CD4-positive, alpha-beta T cell treated with Interleukin-15 for 4 hours (primary cell): ENCODE results near the gene PCDHB15.
"Not testable (repeated sequence)": the region's sequence is repeated elsewhere in the genome, so short reads cannot be mapped to it uniquely, and the experiment has no call there.

Source experiments
- DNase-seq: peaks from one replicate; pipeline ENCODE4 v3.0.0-alpha.2; 2020; ENCODE audit warnings: low spot score

Gene PCDHB15

DNA sequence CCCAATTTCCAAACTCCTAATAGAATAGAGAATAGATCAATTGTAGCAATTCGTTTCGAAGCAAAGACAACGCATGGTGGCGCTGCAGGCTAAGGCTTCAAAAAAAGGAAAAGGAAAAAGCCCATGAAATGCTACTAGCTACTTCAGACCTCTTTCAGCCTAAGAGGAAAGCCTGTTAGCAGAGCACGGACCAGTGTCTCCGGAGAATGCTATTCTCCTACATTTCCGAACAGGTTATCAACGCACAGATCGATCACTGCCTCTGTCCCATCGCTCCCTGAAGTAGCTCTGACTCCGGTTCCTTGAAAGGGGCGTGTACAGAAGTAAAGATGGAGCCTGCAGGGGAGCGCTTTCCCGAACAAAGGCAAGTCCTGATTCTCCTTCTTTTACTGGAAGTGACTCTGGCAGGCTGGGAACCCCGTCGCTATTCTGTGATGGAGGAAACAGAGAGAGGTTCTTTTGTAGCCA, at the start of gene PCDHB15:
TSS of gene PCDHB15 (plus strand) at position 146 of the 468 bp plus-strand sequence. CDS start at position 330, 184 bp downstream.
- DNase-seq: no peak

DNA sequence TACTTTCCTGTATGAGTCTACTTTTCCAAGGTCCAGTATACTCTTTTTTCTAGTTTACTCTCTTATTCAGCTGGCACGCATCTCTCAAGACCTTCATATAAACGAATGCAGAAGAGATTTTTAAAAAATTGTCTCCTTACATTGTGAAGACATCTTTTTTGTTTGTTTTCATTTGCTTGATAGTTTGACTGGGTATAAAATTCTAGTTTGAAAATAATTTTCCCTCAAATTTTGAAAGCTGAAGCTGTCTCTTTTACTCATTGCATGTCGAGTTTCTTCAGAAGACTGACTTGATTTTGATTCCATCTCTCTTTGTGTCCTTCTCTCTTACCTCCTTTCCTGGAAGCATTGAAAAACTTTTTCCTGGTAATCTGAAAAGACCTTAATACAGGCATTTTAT, 48.8 kb upstream of the PCDHB15 start:
- no peak for DNase-seq

DNA sequence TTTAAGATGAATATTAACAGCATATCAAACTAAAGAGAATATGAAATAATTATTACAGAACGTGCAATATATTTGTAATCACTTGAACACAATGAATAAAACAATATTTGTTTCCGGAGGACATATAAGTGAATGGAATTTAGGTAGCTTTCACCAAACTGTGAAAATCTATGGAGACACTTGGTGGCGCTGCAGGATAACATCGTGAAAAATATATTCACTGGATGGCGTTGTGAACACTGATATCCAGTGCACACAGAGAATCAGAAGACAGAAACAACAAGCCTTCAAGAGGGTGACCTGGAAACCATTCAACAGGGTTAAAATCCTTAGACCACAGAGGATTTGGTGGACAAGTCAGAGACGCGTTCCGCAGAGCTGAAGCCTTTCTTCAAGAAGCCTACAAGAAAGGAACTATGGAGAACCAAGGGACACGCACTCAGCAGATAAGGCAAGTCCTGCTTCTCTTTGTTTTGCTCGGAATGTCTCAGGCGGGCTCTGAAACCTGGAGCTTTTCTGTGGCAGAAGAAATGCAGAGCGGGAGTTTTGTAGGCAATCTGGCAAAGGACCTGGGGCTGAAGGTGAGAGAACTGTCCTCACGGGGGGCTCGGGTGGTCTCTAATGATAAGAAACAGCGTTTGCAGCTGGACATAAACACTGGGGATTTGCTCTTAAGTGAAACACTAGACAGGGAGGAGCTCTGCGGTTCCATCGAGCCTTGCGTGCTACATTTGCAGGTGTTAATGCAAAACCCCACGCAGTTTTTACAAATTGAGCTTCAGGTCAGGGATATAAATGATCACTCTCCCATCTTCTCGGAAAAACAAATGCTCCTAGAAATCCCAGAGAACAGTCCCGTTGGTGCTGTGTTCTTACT, 45.6 kb upstream of the PCDHB15 start, which contains the start of gene PCDHB11:
TSS of gene PCDHB11 (plus strand) at position 269 of the 877 bp plus-strand sequence. CDS start at position 417, 148 bp downstream.
- no peak for DNase-seq

DNA sequence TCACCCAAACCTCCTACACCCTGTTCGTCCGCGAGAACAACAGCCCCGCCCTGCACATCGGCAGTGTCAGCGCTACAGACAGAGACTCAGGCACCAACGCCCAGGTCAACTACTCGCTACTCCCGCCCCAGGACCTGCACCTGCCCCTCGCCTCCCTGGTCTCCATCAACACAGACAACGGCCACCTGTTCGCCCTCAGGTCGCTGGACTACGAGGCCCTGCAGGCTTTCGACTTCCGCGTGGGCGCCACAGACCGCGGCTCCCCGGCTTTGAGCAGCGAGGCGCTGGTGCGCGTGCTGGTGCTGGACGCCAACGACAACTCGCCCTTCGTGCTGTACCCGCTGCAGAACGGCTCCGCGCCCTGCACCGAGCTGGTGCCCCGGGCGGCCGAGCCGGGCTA, 44.1 kb upstream of the PCDHB15 start:
- DNase-seq: not testable (repeated sequence)

DNA sequence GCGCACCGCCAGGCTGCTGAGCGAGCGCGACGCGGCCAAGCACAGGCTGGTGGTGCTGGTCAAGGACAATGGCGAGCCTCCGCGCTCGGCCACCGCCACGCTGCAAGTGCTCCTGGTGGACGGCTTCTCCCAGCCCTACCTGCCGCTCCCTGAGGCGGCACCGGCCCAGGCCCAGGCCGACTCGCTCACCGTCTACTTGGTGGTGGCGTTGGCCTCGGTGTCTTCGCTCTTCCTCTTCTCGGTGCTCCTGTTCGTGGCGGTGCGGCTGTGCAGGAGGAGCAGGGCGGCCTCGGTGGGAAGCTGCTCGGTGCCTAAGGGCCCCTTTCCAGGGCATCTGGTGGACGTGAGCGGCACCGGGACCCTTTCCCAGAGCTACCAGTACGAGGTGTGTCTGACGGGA, 43.5 kb upstream of the PCDHB15 start:
- not testable (repeated sequence) for DNase-seq

DNA sequence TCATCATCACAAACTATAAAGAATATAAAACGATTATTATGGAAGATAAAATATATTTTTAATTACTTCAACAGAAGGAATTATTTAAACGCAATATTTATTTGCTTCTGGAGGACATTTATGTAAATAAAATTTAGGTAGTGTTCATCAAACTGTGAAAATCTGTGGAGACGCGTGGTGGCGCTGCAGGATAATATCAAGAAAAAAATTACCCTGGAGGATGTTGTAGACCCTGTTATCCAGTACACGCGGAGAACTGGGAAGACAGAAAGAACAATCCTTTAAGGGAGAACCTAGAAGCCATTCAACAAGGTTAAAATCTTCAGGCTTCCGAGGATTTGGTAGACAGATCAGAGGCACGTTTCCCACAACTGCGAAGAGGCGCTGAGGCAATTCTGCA, 36.7 kb upstream of the PCDHB15 start, which contains the start of gene PCDHB12:
TSS of gene PCDHB12 (plus strand) at position 242 of the 400 bp plus-strand sequence. CDS start 189 bp downstream, outside the sequence.
- no peak for DNase-seq

DNA sequence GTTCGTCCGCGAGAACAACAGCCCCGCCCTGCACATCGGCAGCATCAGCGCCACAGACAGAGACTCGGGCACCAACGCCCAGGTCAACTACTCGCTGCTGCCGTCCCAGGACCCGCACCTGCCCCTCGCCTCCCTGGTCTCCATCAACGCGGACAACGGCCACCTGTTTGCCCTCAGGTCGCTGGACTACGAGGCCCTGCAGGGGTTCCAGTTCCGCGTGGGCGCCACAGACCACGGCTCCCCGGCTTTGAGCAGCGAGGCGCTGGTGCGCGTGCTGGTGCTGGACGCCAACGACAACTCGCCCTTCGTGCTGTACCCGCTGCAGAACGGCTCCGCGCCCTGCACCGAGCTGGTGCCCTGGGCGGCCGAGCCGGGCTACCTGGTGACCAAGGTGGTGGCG, 34.9 kb upstream of the PCDHB15 start:
- DNase-seq: not testable (repeated sequence)

DNA sequence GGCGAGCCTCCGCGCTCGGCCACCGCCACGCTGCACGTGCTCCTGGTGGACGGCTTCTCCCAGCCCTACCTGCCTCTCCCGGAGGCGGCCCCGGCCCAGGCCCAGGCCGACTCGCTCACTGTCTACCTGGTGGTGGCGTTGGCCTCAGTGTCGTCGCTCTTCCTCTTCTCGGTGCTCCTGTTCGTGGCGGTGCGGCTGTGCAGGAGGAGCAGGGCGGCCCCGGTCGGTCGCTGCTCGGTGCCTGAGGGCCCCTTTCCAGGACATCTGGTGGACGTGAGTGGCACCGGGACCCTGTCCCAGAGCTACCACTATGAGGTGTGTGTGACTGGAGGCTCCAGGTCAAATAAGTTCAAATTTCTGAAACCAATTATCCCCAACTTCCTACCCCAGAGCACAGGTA, 34.3 kb upstream of the PCDHB15 start:
- DNase-seq: not testable (repeated sequence)

DNA sequence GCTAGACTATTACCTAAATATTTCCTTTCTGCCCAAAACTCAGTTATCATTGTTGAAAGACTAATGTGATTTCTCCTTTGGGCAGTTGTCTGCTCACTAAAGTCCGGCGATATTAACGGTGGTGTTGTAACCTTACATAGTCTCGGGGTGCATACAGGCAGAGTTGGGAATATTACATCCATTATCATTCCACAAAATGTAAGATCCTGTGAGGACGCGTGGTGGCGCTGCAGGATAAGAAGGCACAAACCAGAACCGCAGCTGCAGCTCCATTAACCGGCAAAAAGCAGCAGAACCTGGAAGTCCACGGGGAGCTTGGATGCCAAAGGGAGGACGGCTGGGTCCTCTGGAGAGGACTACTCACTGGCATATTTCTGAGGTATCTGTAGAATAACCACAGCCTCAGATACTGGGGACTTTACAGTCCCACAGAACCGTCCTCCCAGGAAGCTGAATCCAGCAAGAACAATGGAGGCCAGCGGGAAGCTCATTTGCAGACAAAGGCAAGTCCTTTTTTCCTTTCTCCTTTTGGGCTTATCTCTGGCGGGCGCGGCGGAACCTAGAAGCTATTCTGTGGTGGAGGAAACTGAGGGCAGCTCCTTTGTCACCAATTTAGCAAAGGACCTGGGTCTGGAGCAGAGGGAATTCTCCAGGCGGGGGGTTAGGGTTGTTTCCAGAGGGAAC, 31.4 kb upstream of the PCDHB15 start, which contains the start of gene PCDHB13:
TSS of gene PCDHB13 (plus strand) at position 264 of the 684 bp plus-strand sequence. CDS start at position 469, 205 bp downstream.
- DNase-seq: not testable (repeated sequence)

DNA sequence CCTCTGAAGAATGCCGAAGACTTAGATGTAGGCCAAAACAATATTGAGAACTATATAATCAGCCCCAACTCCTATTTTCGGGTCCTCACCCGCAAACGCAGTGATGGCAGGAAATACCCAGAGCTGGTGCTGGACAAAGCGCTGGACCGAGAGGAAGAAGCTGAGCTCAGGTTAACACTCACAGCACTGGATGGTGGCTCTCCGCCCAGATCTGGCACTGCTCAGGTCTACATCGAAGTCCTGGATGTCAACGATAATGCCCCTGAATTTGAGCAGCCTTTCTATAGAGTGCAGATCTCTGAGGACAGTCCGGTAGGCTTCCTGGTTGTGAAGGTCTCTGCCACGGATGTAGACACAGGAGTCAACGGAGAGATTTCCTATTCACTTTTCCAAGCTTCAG, 30.6 kb upstream of the PCDHB15 start:
- not testable (repeated sequence) for DNase-seq

DNA sequence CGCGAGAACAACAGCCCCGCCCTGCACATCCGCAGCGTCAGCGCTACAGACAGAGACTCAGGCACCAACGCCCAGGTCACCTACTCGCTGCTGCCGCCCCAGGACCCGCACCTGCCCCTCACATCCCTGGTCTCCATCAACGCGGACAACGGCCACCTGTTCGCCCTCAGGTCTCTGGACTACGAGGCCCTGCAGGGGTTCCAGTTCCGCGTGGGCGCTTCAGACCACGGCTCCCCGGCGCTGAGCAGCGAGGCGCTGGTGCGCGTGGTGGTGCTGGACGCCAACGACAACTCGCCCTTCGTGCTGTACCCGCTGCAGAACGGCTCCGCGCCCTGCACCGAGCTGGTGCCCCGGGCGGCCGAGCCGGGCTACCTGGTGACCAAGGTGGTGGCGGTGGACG, 29.7 kb upstream of the PCDHB15 start:
- DNase-seq: not testable (repeated sequence)

DNA sequence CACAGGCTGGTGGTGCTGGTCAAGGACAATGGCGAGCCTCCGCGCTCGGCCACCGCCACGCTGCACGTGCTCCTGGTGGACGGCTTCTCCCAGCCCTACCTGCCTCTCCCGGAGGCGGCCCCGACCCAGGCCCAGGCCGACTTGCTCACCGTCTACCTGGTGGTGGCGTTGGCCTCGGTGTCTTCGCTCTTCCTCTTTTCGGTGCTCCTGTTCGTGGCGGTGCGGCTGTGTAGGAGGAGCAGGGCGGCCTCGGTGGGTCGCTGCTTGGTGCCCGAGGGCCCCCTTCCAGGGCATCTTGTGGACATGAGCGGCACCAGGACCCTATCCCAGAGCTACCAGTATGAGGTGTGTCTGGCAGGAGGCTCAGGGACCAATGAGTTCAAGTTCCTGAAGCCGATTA, 29.2 kb upstream of the PCDHB15 start:
- DNase-seq: not testable (repeated sequence)

DNA sequence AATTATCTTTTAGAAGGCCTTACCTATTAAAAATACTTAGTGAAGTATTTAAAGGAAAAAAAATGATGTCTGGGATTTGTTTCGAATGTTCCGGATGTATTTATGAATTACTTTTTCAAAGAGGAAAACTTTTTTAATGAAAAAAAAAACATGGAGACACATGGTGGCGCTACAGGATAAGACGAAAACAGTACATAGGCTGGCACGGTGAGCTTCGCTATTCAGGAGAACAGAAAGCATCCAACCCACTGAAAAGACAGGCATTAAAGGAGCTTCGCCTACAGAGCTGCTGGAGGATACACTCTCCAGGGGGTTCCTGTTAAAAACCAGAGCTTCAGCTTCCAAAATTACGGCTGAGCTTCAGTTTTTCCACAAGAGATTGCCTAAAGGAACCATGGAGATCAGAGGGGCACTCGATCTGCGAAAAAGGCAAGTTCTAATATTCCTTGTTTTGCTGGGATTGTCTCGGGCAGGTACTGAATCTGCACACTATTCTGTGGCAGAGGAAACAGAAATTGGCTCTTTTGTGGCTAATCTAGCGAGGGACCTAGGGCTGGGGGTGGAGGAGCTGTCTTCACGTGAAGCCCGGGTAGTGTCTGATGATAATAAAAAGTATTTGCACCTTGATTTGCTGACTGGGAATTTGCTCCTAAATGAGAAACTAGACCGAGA, 21.9 kb upstream of the PCDHB15 start, which contains the start of gene PCDHB14:
TSS of gene PCDHB14 (plus strand) at position 232 of the 672 bp plus-strand sequence. CDS start at position 395, 163 bp downstream.
- no peak for DNase-seq

DNA sequence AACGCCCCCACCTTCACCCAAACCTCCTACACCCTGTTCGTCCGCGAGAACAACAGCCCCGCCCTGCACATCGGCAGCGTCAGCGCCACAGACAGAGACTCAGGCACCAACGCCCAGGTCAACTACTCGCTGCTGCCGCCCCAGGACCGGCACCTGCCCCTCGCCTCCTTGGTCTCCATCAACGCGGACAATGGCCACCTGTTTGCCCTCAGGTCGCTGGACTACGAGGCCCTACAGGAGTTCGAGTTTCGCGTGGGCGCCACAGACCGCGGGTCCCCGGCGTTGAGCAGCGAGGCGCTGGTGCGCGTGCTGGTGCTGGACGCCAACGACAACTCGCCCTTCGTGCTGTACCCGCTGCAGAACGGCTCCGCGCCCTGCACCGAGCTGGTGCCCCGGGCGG, 20.4 kb upstream of the PCDHB15 start:
- DNase-seq: not testable (repeated sequence)

DNA sequence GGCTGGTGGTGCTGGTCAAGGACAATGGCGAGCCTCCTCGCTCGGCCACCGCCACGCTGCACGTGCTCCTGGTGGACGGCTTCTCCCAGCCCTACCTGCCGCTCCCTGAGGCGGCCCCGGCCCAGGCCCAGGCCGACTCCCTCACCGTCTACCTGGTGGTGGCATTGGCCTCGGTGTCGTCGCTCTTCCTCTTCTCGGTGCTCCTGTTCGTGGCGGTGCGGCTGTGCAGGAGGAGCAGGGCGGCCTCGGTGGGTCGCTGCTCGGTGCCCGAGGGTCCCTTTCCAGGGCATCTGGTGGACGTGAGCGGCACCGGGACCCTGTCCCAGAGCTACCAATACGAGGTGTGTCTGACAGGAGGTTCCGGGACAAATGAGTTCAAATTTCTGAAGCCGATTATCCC, 19.8 kb upstream of the PCDHB15 start:
- DNase-seq: not testable (repeated sequence)

DNA sequence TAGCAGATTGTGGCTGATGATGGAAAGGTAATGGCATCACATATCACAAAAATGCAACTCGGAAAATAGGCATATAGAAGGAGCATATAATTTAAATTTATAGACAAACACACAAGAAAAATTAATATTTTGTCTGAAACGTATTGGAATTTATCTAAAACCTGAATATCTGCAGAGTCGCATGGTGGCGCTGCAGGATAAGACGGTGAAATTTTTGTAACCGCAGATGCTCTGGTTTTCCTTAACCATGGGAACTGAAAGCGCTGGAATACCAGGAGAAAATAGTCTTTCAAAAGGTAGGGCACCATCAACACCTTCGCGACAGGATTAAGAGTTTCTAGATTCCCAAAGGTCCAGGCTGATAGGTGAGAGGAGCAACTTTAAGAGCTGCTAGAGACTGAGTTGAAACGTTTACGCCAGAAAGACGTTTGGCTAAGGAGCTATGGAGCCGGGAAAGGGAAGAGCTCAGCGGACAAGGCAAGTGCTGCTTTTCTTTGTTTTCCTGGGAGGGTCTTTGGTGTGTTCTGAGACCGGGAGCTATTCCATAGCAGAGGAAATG, 11.0 kb upstream of the PCDHB15 start:
- no peak for DNase-seq

DNA sequence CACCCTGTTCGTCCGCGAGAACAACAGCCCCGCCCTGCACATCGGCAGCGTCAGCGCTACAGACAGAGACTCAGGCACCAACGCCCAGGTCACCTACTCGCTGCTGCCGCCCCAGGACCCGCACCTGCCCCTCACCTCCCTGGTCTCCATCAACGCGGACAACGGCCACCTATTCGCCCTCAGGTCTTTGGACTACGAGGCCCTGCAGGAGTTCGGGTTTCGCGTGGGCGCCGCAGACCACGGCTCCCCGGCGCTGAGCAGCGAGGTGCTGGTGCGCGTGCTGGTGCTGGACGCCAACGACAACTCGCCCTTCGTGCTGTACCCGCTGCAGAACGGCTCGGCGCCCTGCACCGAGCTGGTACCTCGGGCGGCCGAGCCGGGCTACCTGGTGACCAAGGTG, 9.3 kb upstream of the PCDHB15 start:
- DNase-seq: not testable (repeated sequence)

DNA sequence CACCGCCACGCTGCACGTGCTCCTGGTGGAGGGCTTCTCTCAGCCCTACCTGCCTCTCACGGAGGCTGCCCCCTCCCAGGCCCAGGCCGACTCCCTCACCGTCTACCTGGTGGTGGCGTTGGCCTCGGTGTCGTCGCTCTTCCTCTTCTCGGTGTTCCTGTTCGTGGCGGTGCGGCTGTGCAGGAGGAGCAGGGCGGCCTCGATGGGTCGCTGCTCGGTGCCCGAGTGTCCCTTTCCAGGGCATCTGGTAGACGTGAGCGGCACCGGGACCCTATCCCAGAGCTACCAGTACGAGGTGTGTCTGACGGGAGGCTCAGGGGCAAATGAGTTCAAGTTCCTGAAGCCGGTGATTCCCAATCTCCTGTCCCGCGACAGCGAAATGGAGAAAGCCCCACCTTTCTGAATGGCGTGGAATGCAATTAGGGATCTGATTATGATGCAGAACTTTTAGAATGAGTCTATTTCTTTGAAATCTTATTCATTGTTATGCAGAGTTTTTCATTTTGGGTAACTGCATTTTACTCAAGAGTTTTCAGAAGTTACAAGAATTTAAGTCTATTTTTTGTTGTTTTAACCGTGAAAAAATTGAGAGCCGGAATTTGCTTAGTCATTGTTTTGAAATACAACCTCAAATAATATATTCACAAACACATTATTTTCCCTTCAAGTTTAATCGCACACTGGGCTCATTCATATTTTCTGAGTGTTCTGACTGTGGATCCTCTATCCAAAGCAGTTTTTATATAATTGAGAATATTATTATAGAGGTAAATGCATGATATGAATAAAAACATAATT, 8.5 kb upstream of the PCDHB15 start:
- no peak for DNase-seq

DNA sequence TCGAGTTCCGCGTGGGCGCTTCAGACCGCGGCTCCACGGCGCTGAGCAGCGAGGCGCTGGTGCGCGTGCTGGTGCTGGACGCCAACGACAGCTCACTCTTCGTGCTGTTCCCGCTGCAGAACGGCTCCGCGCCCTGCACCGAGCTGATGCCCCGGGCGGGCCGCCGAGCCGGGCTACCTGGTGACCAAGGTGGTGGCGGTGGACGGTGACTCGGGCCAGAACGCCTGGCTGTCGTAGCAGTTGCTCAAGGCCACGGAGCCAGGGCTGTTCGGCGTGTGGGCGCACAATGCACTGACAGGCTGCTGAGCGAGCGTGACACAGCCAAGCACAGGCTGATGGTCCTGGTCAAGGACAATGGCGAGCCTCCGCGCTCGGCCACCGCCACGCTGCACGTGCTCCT, 3.7 kb upstream of the PCDHB15 start:
- no peak for DNase-seq

DNA sequence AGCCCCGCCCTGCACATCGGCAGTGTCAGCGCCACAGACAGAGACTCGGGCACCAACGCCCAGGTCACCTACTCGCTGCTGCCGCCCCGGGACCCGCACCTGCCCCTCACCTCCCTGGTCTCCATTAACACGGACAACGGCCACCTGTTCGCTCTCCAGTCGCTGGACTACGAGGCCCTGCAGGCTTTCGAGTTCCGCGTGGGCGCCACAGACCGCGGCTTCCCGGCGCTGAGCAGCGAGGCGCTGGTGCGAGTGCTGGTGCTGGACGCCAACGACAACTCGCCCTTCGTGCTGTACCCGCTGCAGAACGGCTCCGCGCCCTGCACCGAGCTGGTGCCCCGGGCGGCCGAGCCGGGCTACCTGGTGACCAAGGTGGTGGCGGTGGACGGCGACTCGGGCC, 1.8 kb downstream of the PCDHB15 start:
- DNase-seq: not testable (repeated sequence)

DNA sequence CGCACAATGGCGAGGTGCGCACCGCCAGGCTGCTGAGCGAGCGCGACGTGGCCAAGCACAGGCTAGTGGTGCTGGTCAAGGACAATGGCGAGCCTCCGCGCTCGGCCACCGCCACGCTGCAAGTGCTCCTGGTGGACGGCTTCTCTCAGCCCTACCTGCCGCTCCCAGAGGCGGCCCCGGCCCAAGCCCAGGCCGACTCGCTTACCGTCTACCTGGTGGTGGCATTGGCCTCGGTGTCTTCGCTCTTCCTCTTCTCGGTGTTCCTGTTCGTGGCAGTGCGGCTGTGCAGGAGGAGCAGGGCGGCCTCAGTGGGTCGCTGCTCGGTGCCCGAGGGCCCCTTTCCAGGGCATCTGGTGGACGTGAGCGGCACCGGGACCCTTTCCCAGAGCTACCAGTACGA, 2.2 kb downstream of the PCDHB15 start:
- not testable (repeated sequence) for DNase-seq
